Spinal cord (tissue), 10 donors: ENCODE results near the gene ADGRL1. TPM values are rescaled to one million over a fixed set of nuclear protein-coding genes. Genes with fewer than 3 reads are reported as not detected.
A peak's percentile ranks its signal among the peaks of the same experiment; 100 is the strongest.
"Not testable (repeated sequence)": the region's sequence is repeated elsewhere in the genome, so short reads cannot be mapped to it uniquely, and the experiment has no call there.

Source experiments
- DNase-seq, 6 donors: peaks; one replicate each; pipeline versions ENCODE4 v3.0.0 to v3.0.0-alpha.2; 2013 to 2015; ENCODE audit warnings: low spot score in 6 of 6, low read depth in 4 of 6
- H3K27ac ChIP-seq: one replicate; pipeline ENCODE4 v1.5.1; 2013; ENCODE audit warnings: low read depth, low read length, control low read depth
- H3K27me3 ChIP-seq: one replicate; pipeline ENCODE4 v1.6.1; 2013; ENCODE audit warnings: low read length; ENCODE audit not compliant: control insufficient read depth, insufficient read depth
- H3K36me3 ChIP-seq: one replicate; pipeline ENCODE4 v1.6.1; 2013; ENCODE audit warnings: low read length; ENCODE audit not compliant: control insufficient read depth, insufficient read depth
- H3K4me1 ChIP-seq: one replicate; pipeline ENCODE4 v1.6.1; 2013; ENCODE audit warnings: low read length; ENCODE audit not compliant: control insufficient read depth, insufficient read depth
- H3K4me3 ChIP-seq: one replicate; pipeline ENCODE4 v1.5.1; 2013; ENCODE audit warnings: low read depth, low read length, control low read depth
- H3K9me3 ChIP-seq: one replicate; pipeline ENCODE4 v1.6.1; 2013; ENCODE audit warnings: low read length; ENCODE audit not compliant: control insufficient read depth, insufficient read depth
- whole genome bisulfite sequencing: methylation state at CpG from one replicate; pipeline ENCODE4 v1.1.5; 2013; ENCODE audit warnings: missing lambda C conversion rate; ENCODE audit not compliant: insufficient coverage; 5-methylcytosine and 5-hydroxymethylcytosine counted together
- long read RNA-seq, 4 donors: transcript quantifications; one replicate each; lab custom pipeline, GENCODE V29; 2026
- polyA plus RNA-seq, 2 donors: library from polyadenylated mRNA; unstranded; fragments of 120-200 nt; gene quantifications; one replicate each; pipeline ENCODE4 v1.2.1, GENCODE V29; 2013; ENCODE audit not compliant: insufficient read length in 2 of 2
- total RNA-seq, 2 donors: library from RNA; depleted of rRNA in 1 of 2; stranded (reverse); fragments of 120-200 nt in 1 of 2; fragments of >200 nt in 1 of 2; gene quantifications; one replicate each; pipeline versions ENCODE4 v1.2.3 to v1.2.4, GENCODE V29; 2013 to 2014
- donor health status: healthy.

Gene ADGRL1
- total RNA-seq = 10 to 100 TPM; 31.9 to 55.6 TPM
- 100 to 1,000 TPM; 128 to 140 TPM for polyA plus RNA-seq
- long read RNA-seq, donor 1, partial matches to known transcripts = 41 of 48 reads
- long read RNA-seq, donor 1, other reads (novel, unspliced or antisense) = 6 of 48 reads
- long read RNA-seq, donor 2, partial matches to known transcripts = 0 of 1 reads
- long read RNA-seq, donor 2, other reads (novel, unspliced or antisense) = 0 of 1 reads
- long read RNA-seq, donor 3, partial matches to known transcripts = 27 of 27 reads
- long read RNA-seq, donor 3, other reads (novel, unspliced or antisense) = 0 of 27 reads
- long read RNA-seq, donor 4, partial matches to known transcripts = 0 of 1 reads
- long read RNA-seq, donor 4, other reads (novel, unspliced or antisense) = 0 of 1 reads

- not testable (repeated sequence) for H3K9me3 ChIP-seq
Measured at GRCh38 chr19:14205452-14206287, at the start of gene ADGRL1. Gene ADGRL1 (minus strand): TSS chr19:14206169. CDS start chr19:14183602, 22,567 bp downstream.

GRCh38 chr19:14255316-14255715, 49.3 kb upstream of the ADGRL1 start:
- H3K4me3 ChIP-seq, H3K27me3 ChIP-seq, H3K36me3 ChIP-seq, H3K27ac ChIP-seq, DNase-seq, H3K9me3 ChIP-seq, H3K4me1 ChIP-seq: not testable (repeated sequence)
- no CpG with 5 or more reads among the region's 1 CpG for WGBS

More at GRCh38 chr19:14205452-14206287, at the start of gene ADGRL1:
- not testable (repeated sequence) for H3K27me3 ChIP-seq, H3K36me3 ChIP-seq
- peak in 3 of 6 donors; percentile 37 to 87 (median 83) for DNase-seq
- Histone ChIP-seq H3K27ac (peak within 1 kb of the TSS; percentile 90), H3K4me1 (peaks cover 56% of the 10 kb centered on the region), H3K4me3 (peak within 1 kb of the TSS; percentile 58)
- WGBS = 0% methylated on average over 82 of the region's 96 CpGs

- H3K36me3 ChIP-seq, H3K27me3 ChIP-seq, H3K27ac ChIP-seq, H3K4me3 ChIP-seq, H3K9me3 ChIP-seq: not testable (repeated sequence)
- DNase-seq = peak in 4 of 6 donors; percentile 32 to 95 (median 58)
- peaks cover 13% of the 10 kb centered on the region for H3K4me1 ChIP-seq
- 0% methylated on average over 1 of the region's 19 CpGs for WGBS
Measured at GRCh38 chr19:14253822-14254599, 48.0 kb upstream of the ADGRL1 start.

- H3K36me3 ChIP-seq, H3K4me3 ChIP-seq, H3K27ac ChIP-seq, DNase-seq, H3K27me3 ChIP-seq, H3K9me3 ChIP-seq: not testable (repeated sequence)
- WGBS = no CpG with 5 or more reads among the region's 2 CpGs
- H3K4me1 ChIP-seq = peaks cover 27% of the 10 kb centered on the region
Measured at GRCh38 chr19:14252136-14252535, 46.2 kb upstream of the ADGRL1 start.

GRCh38 chr19:14250870-14251269, 44.9 kb upstream of the ADGRL1 start:
- no peak overlapping the region for H3K27ac ChIP-seq

GRCh38 chr19:14250315-14250714, 44.3 kb upstream of the ADGRL1 start:
- 96% methylated on average over 7 of the region's 10 CpGs for WGBS

More at GRCh38 chr19:14250870-14251269, 44.9 kb upstream of the ADGRL1 start:
- Histone ChIP-seq H3K4me3 (no peak overlapping the region), H3K36me3 (no peaks in the 10 kb centered on the region), H3K4me1 (peaks cover 27% of the 10 kb centered on the region), H3K27me3 (no peaks in the 10 kb centered on the region), H3K9me3 (no peaks in the 10 kb centered on the region)
- WGBS = 61% methylated on average over 2 of the region's 5 CpGs
- no peak for DNase-seq

GRCh38 chr19:14249891-14250290, 43.9 kb upstream of the ADGRL1 start:
- H3K36me3 ChIP-seq, H3K27me3 ChIP-seq, H3K4me3 ChIP-seq, DNase-seq, H3K9me3 ChIP-seq: not testable (repeated sequence)
- no CpG with 5 or more reads among the region's 2 CpGs for WGBS
- peak overlapping the region; percentile 84 for H3K27ac ChIP-seq
- H3K4me1 ChIP-seq = peaks cover 27% of the 10 kb centered on the region

More at GRCh38 chr19:14250315-14250714, 44.3 kb upstream of the ADGRL1 start:
- not testable (repeated sequence) for H3K27me3 ChIP-seq, H3K27ac ChIP-seq, H3K36me3 ChIP-seq, DNase-seq, H3K9me3 ChIP-seq, H3K4me3 ChIP-seq
- peaks cover 27% of the 10 kb centered on the region for H3K4me1 ChIP-seq

GRCh38 chr19:14249012-14249754, 43.2 kb upstream of the ADGRL1 start:
- 1% methylated on average over 8 of the region's 39 CpGs for WGBS
- not testable (repeated sequence) for H3K27me3 ChIP-seq
- peak overlapping the region; percentile 84 for H3K27ac ChIP-seq

More at GRCh38 chr19:14249012-14249754, 43.2 kb upstream of the ADGRL1 start:
- H3K4me3 ChIP-seq = peak overlapping the region; percentile 56
- H3K4me1 ChIP-seq = peaks cover 27% of the 10 kb centered on the region
- not testable (repeated sequence) for H3K36me3 ChIP-seq, H3K9me3 ChIP-seq
- peak in 4 of 6 donors; percentile 29 to 92 (median 58) for DNase-seq
